ENCODE measurements around the gene AGPAT4. TPM values are rescaled to one million over a fixed set of nuclear protein-coding genes. Genes with fewer than 3 reads are reported as not detected.

The AGPAT4 gene
- total RNA-seq, 4 donors from 2014 or later, result 10.5 to 20.8 (median 12.6) TPM

GRCh38 chr6:161111261-161111660, 162.6 kb downstream of the AGPAT4 start:
- Histone ChIP-seq H3K4me3 (no peak overlapping the region), H3K9me3 (no peaks in the 10 kb centered on the region), H3K36me3 (peaks cover 3 to 98% (median 15%) of the 10 kb centered on the region in 3 donors), H3K27ac (no peak overlapping the region), H3K4me1 (no peaks in the 10 kb centered on the region), H3K27me3 (no peaks in the 10 kb centered on the region)
- 72 to 74% methylated on average over 4 of the region's 4 CpGs for WGBS, 2 donors
- TF ChIP-seq POLR2A (IDR thresholded peaks at IDR 0.05) (no peak), EP300 (IDR thresholded peaks at IDR 0.05) (no peak), CTCF (IDR thresholded peaks at IDR 0.05) (no peak)
- DNase-seq (ENCODE audit: low spot score in 2 of 2), result no peak

- no peaks in the 10 kb centered on the region for H3K4me1 ChIP-seq
- H3K9me3 ChIP-seq, result no peaks in the 10 kb centered on the region
- no peak for DNase-seq (ENCODE audit: low spot score in 2 of 2)
- H3K27me3 ChIP-seq, result no peaks in the 10 kb centered on the region
- H3K27ac ChIP-seq, result no peak overlapping the region
- TF ChIP-seq POLR2A (IDR thresholded peaks at IDR 0.05), result no peak
- TF ChIP-seq EP300 (IDR thresholded peaks at IDR 0.05), result no peak
- TF ChIP-seq CTCF (IDR thresholded peaks at IDR 0.05), result no peak
- WGBS, 2 donors, result 79 to 81% methylated on average over 14 of the region's 14 CpGs
- no peak overlapping the region for H3K4me3 ChIP-seq
- H3K36me3 ChIP-seq, result peaks cover 0 to 98% (median 15%) of the 10 kb centered on the region in 3 donors
Measured at GRCh38 chr6:161110028-161110779, 163.7 kb downstream of the AGPAT4 start.

GRCh38 chr6:161109366-161109765, 164.5 kb downstream of the AGPAT4 start:
- TF ChIP-seq POLR2A (IDR thresholded peaks at IDR 0.05) (no peak), CTCF (IDR thresholded peaks at IDR 0.05) (no peak), EP300 (IDR thresholded peaks at IDR 0.05) (no peak)

GRCh38 chr6:161108916-161109315, 164.9 kb downstream of the AGPAT4 start:
- TF ChIP-seq POLR2A (IDR thresholded peaks at IDR 0.05), result no peak
- no peak for TF ChIP-seq EP300 (IDR thresholded peaks at IDR 0.05)
- no peak for TF ChIP-seq CTCF (IDR thresholded peaks at IDR 0.05)

More at GRCh38 chr6:161109366-161109765, 164.5 kb downstream of the AGPAT4 start:
- Histone ChIP-seq H3K27ac (no peak overlapping the region), H3K4me1 (no peaks in the 10 kb centered on the region), H3K4me3 (no peak overlapping the region), H3K9me3 (no peaks in the 10 kb centered on the region), H3K36me3 (peaks cover 0 to 98% (median 15%) of the 10 kb centered on the region in 3 donors), H3K27me3 (no peaks in the 10 kb centered on the region)
- WGBS, 2 donors, result 55 to 71% methylated on average over 4 of the region's 4 CpGs
- no peak for DNase-seq (ENCODE audit: low spot score in 2 of 2)

More at GRCh38 chr6:161108916-161109315, 164.9 kb downstream of the AGPAT4 start:
- Histone ChIP-seq H3K27ac (no peak overlapping the region), H3K27me3 (no peaks in the 10 kb centered on the region), H3K4me3 (no peak overlapping the region), H3K36me3 (peaks cover 0 to 98% (median 15%) of the 10 kb centered on the region in 3 donors), H3K4me1 (no peaks in the 10 kb centered on the region), H3K9me3 (no peaks in the 10 kb centered on the region)
- WGBS, 2 donors, result 87 to 88% methylated on average over 5 of the region's 5 CpGs
- DNase-seq (ENCODE audit: low spot score in 2 of 2), result no peak
